GM19468 (cell line): ENCODE results near the gene NRF1.
"Not testable (repeated sequence)": the region's sequence is repeated elsewhere in the genome, so short reads cannot be mapped to it uniquely, and the experiment has no call there.

ENCODE experiments used
- ATAC-seq: cut with Tn5 transposase; IDR thresholded peaks from one replicate; pipeline ENCODE4 v1.9.1; 2021; ENCODE audit warnings: mild to moderate bottlenecking, moderate library complexity, moderate number of reproducible peaks; ENCODE audit not compliant: unreplicated experiment; ENCODE audit errors: extremely low read depth

Gene NRF1

DNA sequence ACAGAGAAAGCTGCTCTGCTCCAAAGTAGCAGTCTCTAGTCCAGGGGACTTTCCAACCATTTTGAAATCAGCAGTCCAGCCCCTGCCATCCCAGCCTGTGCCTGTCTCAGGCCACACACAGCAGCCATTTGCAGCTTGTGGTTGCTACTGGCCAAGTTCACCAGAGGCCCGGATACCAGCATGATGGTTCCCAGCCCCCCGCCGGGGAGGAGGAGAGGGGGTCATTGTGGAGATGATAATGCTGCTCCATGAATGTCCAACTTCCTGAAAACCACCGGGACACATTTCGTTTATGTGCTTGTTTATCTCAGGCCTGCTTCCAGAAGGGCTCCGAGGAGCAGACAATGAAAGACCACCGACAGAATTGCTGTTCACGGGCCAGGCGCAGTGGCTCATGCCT is 181.2 kb downstream of the NRF1 start:
- no peak for ATAC-seq

DNA sequence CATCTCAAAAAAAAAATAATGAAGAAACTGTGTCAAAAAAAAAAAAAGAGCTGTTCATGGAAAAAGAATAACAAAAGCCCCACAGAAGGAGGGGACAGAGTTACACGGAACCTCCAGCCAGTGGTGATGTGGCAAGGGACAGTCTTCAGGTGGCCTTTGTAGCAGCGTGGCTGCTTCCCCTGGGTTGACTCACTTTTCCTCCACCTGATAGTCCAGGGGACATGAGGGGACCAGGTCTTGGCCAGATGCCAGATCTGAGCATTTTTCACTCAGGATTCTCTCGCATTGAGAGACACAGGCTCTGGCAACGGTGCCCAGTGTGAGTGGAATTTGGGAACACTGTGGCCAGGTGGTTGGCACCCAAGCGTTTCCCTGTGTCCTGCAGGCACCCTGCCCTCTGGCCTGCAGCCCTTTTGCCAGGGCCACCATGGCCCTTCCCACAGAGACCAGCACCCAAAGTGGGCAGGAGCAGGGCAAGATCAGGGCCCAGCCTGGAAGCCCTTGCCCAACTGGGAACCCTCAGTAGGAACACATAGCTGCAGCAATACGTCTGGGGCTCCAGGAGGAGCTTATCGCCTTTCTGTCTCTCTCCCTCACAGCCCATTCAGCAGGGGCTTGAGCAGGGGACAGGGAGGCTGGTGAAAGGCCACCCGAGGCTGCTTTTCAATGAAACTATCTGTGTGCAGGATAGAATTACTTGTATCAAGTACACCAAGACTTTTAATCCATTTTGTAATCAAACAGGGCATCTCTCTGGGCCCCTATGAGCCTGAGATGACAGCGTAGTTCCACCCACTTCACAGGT is 182.2 kb downstream of the NRF1 start:
- no peak for ATAC-seq

DNA sequence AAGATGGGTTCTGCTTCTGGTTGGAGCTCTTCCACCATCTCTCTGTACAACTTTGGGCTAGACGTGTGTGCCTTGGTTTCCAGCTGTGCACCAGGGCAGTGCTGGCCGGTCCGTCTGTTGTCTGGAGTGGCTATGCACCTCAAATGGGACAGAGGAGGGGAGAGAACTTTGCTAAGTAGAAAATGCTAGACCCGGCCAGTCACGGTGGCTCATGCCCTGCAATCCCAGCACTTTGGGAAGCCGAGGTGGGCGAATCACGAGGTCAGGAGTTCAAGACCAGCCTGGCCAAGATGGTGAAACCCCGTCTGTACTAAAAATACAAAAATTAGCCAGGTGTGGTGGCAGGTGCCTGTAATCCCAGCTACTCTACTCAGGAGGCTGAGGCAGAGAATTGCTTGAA is 182.9 kb downstream of the NRF1 start:
- ATAC-seq: not testable (repeated sequence)

DNA sequence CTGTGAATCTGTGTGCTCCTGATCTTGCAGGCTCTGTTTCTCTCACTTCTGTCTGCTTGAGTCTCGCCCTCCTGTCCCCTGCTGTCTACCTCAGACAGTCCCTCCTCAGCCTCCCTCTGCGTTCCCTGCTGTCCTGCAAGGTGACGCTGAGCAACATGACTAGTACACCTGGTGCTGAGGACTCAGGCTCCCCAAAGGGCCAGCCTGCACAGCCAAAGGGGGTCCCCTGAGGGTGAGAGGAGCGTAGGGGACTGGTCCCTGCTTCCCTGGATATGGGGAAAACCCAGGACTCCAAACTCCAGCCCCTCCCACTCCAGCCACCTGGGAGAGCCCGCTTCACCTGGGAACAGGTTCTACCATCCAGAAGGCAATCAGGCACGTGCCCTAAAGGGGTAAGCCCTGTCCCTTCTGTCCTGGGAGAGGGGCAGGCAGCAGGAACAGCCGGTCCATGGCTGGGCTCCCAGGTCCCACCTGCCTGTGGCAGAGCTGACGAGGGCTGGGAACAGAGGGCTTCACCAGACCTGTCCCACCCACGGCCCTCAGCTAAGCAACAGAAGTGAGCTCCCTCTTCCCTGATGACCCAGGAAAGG is 184.8 kb downstream of the NRF1 start:
- ATAC-seq: no peak

DNA sequence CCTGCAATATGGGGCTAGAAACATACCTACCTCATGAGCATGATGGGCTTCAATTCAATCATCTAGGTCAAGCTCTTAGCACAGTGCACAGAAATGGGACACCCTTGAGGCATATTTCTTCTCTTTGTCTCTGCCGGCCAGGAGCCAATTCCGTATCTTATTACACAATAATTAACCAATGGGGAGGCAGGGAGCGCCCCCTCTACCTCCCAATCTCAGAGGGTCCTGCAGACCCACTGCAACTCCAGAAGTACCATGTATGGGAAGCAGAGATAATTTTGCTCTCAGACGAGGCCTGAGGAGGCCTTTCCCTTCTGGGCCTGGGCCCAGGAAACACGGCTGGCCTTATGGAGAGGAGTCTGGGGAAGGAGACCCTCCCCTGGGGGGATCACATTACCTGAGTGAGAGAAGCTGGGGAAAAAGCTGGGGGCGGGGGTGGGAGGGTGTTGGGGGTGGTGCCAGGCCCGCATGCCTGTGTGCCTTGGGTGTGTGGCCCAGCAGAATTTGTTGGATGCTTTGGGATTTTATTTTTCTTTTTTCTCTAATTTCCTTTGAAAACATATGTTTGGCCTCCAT is 185.8 kb downstream of the NRF1 start:
- ATAC-seq: no peak

DNA sequence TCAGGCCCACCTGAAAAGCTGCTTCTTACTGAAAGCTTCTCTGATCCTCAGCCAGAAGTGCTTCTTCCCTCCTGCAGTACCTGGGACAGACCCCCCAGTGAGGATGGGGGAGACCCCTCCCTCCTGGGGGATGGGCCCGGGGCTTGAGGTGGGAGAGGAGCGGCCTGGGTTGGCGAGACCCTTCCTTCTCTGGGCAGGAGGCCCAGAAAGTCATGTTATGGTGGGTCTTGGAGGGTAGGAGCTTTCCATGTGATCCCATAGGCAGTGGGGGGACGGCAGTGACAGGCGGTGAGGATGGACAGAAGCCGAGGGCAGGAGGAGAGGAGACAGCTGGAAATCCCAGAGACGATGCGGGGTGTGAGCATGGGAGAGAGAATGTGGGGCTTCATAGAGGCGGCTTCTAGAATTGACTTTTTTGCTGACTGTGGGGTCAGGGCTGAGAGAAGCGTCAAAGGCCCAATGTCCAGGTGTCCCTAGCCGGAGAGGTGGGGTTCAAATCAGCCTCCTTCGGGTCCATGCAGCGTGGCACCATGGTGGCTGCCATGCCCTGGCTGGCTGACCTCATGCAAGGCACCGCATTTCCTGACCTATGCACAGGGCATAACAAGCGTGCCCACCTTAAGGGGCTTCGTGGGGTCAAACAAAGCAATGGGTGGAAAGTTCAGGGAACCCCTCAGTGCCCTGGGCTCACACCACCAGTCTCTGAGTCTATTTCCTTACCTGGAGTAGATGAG is 187.3 kb downstream of the NRF1 start:
- ATAC-seq: no peak

DNA sequence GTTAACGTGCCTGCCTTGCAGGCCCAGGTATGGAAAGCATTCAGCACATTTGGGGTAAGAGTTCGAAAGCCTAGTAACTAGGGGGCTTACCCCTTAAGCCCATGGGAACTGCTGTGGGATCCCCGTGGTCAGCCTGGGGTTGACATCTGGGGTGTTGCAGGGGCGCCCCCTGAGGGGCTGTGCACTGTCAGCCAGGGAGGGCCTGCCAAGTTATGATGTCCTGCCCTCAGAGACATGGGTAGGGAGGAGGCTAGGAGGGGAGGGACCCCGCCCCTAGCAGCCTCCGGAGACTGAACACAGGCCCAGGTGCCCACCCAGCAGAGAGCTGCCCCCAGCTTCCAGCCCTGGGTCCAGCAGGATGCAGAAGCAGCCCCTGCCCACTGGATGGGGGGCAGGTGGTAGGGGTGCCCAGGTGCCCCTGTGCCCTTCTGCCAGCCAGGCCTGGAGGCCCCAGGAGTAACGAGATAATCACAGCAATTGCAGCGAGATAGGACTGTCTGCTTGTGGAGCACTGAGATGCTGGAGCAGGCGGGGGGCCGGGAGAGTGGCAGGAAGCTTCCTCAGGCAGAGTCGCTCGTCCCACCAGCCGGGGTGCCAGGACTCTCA is 187.9 kb downstream of the NRF1 start:
- ATAC-seq: no peak

GRCh38 chr7:129800901-129801300 is 189.4 kb downstream of the NRF1 start:
- ATAC-seq: no peak

- ATAC-seq: no peak
Measured at GRCh38 chr7:129801882-129802281, 190.4 kb downstream of the NRF1 start.

GRCh38 chr7:129803546-129804081 is 192.1 kb downstream of the NRF1 start:
- ATAC-seq: no peak

GRCh38 chr7:129804111-129804889 is 192.8 kb downstream of the NRF1 start:
- ATAC-seq: no peak

DNA sequence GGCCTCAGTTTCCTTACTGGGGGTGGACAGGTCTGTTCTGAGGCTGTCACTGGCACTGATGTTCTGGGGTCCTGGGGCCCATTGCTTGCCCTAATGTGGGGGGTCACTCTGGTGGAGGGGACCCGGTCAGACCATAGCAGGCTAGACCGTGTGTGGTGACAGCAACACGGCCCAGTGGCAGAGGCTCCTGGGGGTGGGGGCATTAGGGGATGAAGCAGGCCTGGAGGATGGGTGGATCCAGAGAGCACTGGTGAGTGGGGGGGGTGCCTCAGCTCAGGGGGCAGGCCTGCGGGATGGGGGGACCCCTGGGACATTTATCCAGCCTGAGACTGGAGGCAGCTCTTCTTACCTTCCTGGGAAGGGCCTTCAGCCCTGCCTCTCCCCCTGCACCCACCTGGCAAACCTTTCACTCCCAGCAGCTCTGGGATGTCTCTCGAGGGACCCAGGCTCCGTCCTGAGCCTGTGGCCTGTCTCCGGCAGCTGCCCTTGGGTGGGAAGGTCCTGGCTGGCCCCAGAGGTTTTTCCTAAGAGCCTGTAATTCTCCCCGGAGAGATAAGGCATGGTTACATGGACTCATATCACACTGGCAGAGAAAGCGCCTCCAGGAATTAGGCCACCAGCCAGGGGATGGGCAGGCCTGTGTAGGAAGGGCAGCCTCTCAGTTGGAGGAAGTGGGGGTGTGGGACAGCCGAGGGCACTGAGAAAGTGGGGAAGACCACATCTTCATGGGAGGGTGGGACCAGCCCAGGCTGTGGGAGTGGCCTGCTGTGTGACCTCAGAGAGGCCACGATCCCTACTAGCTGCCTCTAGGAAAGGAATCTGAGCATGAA is 193.6 kb downstream of the NRF1 start:
- ATAC-seq: no peak
